HTERT RPE-1 (cell line): ENCODE results near the gene PRCD.
"Not testable (repeated sequence)": the region's sequence is repeated elsewhere in the genome, so short reads cannot be mapped to it uniquely, and the experiment has no call there.

Experiments used
- in situ Hi-C: fragments of 300-500 bp; cut with MboI; formaldehyde crosslinking; loops from 4 replicates; pipeline ENCODE4 v1.14.3; 2020; ENCODE audit warnings: low sequenced_read_pairs

PRCD gene

DNA sequence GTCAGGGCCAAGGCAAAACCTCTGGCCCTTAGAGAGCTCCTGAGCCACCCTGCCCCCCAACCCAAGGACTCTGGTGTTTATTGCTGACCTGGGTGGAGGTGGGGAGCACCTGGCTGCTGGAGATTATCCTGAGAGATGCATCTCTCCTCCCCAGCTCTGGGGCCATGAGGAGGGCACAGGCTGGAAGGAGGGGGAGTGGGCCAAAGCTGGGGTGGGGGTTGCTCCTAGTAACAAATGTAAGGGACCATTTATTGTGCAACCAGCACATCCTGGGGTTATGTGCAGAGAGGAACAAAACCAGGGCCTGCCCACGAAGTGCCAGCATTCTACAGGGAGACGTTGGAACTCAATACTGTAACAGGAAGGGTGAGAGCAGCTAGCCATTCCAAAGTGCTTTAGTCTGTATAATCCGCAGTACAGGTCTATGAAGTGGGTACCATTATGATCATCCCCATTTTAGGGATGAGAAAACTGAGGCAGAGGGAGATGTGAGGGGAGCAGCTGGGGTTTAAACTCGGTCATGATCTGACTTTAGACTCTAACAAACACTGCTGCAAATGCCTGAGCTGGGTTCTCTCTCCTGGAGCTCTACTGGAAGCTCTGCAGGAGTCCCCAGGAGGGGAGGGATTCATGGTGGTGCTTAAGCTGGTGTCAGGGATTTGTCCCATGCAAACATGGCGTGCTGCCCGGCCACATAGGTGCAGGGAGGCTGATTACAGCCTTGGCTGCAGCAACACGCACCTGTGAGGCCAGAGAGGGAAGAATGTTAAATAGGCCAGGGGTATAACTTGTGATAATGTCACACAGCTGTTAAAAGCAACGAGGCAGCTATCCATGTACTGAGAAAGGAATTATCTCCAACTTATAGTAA lies 37.3 kb upstream of the PRCD start:
- in situ Hi-C loops = no loop called here

DNA sequence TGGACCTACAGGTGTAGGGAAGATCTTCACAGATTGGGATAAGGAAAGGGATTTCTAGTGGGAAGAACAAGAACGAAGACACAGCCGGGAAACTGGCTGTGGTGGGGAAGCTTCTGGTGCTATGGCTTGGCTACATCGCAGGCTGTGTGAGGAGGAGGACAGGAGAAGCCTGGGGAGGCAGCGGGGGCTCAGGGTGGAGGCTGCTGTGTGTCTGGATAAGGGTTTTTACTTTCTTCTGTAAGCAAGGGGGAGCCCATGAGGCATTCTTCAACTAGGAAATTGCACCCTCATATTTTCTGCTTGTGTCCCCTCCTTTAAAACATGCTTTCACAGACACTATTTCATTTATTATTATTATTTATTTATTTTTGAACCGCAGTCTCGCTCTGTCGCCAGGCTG lies 35.7 kb upstream of the PRCD start:
- in situ Hi-C loops = no loop called here

DNA sequence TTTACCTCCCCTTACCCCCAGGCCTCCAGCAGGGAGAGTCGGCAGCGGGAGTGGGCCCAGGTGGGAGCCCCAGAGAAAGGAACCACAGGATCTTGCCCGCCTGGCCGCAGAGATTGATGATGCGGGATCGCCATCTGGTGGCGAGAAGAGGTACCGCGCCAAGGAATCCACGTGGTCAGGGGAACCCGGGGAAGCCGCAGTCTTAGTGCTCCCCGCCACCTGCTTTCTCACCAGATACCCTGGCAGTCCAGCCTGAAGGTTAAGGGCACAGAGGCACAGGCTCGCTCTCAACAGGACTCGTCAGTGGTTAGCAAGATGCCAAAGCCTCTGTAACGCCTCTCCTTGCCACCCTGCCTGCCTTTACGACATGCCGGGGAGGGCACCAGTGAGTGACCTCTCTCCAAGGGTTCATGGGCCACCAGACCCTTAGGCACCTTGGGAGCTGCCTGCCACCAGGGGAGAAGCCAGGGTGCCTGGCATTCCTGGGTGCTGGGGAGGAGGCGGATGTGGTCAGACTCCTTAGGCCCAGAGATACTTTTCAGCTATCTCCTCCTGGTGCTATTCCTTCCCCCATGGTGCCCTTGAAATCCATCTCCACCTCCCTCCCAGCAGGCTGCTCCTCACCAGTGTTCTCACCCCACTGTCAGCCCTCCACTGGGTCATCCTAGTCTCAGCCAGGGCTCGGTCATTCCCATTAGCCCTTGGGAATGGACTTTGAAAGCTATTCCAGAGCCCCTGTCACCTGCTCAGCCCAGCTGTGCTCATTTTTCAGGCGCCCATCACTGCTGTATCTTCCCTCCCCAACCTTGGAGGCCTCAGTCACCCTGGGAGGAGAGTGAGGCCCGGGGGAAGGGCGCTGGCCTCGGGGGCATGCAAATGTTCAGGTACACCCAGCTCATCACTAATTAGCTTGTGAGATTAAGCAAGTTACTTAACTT lies 33.2 kb upstream of the PRCD start:
- in situ Hi-C loops = no loop called here

DNA sequence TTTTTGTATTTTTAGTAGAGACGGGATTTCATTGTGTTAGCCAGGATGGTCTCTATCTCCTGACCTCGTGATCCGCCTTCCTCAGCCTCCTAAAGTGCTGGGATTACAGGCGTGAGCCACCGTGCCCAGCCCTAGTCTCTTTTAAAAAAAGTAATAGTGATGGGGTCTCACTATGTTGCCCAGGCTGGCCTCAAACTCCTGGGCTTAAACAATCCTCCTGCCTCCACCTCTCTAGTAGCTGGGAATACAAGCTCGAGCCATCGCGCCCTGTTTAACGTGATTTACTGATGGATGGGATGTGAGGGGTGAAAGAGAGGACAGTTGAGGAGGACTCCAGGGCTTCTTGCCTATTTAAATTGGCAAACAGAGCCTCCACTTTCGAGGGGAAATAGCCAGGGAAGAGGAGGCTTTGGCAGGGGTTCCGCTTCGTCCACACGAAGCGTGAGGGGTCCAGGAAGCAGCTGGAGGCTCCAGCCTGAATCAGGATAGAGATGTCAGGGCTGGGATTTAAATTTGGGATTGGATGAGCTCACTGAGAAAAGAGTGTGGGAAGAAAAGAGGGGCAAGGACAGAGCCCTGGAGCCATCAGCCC lies 31.3 kb upstream of the PRCD start:
- in situ Hi-C loops = not testable (repeated sequence)

DNA sequence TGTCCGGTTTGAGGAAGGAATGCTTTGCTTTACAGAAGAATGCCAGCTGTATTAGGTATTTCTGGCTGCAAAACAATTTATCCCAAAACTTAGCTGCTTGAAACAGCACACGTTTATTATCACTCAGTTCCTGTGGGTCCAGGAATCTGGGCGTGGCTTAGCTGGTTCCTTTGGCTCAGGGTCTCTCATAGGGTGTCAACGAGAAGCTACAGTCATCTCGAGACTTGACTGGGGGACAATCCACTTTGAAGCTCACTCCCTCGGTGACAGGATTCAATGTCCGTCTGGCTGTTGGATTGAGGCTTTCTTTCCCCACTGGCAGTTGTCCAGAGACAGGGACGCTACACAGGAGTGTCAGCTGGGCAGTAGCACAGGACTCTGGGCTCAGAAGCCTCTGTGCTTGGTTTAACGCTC lies 29.0 kb upstream of the PRCD start:
- in situ Hi-C loops = no loop called here

DNA sequence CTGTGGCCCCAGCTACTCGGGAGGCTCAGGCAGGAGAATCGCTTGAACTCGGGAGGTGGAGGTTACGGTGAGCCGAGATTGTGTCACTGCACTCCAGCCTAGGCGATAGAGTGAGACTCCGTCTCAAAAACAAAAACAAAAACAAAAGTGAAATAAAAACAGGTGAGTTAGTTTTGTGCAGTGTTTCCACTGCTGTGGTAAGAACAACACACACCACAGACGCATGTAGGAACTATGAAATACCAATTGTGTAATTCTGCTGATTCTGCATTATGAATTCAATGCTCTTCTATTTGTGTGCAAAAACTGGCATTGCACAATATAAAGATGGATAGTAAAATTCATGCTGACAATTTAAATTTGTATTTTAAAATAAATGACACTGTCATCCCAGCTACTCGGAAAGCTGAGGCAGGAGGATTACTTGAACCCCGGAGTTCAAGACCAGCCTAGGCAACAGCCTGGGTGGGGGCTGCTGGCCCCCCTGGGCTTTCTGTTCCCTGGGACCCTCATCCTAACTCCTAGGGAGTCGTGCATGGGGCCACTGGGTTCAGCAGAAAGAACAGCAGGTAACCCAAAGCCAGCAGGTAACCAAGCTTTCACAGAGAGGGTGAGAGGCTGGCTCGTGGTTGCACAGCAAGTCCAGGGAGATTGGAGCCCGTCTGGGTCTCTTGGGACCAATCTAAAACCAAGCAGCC lies 28.0 kb upstream of the PRCD start:
- in situ Hi-C loops = no loop called here

DNA sequence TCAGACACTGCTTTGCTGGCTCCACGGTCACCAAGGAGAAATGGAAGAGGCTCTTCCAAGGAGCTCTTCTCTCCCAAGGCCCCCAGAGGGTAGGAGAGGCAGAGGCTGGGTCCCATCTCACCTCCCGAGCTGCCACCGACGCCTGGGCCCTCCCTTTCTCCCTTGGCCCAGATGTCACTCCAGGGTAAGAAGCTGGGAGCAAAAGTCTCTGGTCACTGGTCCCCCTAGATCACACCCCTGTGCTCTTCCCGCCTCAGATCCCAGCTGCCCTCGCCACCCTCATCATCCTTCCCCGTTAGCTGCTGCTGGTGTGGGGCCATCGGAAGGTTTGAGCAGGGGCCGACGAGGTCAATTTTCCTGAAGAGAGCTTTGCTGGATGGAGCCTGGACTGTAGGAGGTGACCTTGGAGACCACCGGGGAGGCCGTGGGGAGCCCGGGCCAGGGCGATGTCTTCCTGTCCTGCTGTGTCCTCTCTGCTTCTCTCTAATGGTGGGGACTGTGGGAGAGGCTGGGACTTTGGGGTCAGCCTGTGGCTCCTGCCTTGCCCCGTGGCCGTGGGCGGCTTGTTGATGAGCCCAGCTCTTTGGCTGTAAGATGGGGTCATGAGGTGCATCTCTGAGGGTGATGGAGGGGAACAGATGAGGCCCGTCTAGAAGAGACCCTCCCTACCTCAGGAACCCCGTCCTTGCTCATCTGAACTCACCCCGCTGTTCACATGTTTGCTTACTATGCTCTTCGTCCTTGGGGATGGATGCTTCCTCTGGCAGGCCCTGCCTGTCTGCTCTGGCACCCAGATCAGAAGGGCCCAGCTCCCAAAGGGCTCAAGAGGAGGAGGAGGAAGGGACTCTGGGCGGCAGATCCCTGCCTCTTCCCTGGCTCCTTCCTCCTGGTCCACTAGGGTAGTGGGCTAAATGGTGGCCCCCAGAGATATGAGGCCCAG lies 27.2 kb upstream of the PRCD start:
- in situ Hi-C loops = no loop called here

DNA sequence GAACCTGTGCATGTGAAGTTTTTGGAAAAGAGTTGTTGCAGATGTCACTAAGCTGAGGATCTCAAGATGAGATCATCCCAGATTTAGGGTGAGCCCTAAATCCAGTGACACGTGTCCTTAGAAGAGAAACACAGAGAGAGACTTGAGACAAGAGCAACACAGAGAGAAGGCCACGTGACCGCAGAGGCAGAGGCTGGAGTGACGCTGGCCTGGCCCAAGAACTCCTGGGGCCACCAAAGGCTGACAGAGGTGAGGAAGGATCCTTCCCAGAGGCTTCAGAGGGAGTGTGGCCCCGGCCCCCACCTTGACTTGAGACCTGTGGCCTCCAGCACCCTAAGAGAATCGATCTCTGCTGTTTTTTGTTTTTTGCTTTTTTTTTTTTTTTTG lies 26.5 kb upstream of the PRCD start:
- in situ Hi-C loops = no loop called here

DNA sequence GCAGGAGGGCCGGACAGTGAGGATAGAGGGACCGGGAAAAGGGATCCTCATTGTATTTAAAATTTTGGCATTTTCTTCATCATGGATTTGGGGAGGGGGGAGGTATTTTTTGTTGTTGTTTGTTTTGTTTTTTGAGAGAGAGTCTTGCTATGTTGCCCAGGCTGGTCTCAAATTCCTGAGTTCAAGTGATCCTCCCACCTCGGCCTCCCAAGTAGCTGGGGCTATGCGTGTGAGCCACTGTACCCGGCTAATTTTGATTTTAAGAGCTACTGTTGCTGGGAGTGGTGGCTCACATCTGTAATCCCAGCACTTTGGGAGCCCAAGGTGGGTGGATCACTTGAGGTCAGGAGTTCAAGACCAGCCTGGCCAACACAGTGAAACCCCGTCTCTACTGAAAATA lies 25.5 kb upstream of the PRCD start:
- in situ Hi-C loops = not testable (repeated sequence)

DNA sequence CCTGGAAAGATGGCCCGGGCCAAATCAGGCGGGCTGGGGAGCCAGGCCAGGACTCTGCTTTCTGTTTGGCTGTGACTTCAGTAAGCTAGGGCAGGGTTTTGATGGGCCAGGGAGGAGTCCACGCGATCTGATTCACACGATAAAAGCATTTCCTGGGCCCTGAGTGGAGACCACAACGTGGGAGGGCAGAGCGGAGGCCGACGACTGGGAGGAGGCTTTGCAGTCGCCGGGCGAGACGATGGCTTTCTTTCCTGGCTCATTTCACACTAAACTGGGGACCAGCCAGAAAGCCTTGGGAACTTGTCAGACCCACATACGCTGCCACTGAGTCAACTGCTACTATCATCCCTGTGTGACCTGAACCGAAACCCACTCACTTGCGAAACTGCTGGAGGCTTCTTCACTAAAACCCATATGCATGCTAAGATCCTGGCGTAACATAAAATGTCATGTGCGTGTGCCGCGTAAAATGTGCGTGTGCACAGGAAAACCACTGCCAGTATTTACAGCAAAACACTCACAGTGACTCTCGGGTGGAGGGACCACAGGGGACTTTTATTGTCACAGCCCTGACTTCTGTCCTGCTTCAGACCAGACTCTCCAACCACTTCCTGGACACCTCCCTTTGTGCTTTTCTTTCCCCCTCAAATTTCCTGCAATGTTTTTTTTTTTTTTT lies 24.4 kb upstream of the PRCD start:
- in situ Hi-C loops = no loop called here

DNA sequence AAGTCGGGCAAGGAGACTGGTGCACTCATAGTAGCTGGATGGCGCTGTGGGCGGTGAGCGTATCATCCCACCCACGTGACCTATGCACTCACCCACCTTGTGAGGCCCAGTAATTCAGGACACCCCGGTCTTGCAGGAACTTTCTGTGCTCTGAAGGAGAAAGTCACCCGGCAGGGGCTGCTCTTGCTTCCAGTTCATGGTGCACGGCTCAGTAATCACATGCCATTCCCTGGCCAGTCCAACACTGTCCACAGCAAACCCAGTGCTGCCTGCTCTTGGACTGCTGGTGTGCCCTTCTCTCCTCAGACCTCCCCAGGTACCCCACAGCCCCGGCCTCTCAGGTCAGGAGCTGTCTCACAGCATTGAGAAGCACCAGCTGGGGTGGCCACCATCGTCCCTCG lies 22.2 kb upstream of the PRCD start:
- in situ Hi-C loops = no loop called here

DNA sequence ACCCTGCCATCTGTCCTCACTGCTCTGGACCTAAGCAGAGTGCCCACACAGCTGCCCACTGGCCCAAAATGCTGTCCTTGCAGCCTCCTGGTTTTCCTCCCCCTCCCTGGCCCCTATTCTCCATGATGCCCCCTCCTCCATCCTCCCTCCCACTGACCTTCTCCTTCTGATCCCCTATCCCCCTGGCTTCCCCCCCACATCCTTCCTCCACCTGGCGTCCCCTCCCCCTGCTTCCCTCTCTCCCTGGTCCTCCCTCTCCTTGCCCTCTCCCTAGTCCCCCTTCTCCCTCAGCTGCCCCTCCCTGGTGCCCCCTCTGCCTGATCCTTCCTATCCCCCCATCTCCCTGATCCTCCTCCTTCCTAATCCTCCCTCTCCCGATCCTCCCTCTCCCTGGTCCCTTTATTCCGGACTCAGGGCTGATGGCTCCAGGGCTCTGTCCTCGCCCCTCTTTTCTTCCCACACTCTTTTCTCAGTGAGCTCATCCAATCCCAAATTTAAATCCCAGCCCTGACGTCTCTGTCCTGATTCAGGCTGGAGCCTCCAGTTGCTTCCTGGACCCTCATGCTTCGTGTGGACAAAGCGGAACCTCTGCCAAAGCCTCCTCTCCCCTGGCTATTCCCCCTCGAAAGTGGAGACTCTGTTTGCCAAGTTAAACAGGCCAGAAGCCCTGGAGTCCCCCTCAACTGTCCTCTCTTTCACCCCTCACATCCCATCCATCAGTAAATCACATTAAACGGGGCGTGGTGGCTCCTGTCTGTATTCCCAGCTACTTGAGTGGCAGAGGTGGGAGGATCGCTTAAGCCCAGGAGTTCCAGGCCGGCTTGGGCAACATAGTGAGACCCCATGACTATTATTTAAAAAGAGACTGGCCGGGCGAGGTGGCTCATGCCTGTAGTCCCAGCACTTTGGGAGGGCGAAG lies 20.5 kb upstream of the PRCD start:
- in situ Hi-C loops = no loop called here

DNA sequence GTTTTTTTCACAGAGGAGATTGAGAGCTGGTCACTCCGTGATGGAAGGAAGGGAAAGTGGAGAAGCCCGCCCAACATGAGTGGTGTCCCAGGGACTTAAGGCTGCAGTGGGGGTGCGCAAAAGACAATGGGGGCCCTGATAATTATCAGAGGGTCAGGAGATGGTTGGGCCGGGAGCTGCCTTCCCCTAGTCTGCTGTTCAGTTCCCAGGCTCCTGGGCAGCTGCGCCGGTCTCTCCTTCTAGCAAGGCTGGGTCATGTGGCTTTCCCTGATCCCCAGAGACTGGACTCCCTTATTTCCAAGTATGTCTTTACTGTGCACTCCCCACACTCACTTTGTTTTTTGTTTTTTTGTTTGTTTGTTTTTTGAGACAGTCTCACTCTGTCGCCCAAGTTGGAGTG lies 18.6 kb upstream of the PRCD start:
- in situ Hi-C loops = no loop called here

DNA sequence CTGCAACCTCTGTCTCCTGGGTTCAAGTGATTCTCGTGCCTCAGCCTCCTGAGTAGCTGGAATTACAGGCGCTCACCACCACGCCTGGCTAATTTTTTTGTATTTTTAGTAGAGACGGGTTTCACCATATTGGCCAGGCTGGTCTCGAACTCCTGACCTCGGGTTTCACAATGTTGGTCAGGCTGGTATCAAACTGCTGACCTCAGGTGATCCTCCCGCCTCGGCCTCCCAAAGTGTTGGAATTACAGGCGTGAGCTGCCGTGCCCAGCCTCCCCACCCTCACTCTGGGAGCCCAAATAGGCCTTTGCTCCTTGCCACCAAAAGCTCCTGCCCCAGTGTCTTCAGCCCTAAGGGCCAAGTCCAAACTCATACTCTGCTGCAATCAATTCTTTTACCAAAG lies 18.2 kb upstream of the PRCD start:
- in situ Hi-C loops = not testable (repeated sequence)

DNA sequence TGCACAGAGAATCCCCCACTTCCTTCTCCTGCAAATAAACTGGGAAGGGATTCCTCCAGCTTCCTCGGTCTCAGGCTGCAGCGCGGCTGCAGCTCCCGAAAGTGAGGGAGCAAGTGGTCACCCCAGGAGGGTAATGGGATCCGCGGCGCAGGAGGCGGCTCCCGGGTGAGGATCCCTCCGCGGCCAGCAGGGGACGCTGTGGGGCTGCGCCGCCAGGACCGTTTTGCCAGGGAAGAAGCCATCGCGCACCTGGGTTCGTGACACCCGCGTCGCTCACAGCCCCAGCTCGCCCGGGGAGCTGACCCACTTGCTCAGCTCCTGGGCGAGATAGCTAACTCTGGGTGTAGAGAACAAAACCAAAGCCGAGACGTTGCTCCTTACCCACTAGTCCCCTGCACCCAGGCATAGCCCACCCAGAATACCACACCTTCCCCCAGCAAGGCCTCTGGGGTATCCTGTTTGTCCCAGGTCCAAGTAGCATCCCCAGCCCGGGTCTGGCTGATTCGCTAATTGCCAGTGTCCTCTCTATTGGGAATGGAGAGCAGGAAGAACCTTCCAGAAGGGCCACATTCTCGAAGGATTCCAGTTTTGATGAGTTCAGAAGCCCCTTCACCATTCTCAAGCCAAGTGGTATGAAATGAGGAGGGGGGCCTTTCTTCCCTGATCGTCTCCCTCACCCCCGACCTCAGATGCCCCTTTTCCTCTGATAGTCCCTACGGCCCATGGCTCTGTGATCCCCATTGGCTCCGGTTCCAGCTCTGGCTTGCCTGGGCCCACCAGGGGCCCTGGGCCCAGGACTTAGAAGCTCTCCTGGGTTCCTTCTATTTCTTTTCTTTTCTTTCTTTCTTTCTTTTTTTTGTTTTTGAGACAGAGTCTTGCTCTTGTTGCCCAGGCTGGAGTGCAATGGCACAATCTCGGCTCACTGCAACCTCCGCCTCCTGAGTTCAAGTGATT lies 16.5 kb upstream of the PRCD start:
- in situ Hi-C loops = no loop called here

DNA sequence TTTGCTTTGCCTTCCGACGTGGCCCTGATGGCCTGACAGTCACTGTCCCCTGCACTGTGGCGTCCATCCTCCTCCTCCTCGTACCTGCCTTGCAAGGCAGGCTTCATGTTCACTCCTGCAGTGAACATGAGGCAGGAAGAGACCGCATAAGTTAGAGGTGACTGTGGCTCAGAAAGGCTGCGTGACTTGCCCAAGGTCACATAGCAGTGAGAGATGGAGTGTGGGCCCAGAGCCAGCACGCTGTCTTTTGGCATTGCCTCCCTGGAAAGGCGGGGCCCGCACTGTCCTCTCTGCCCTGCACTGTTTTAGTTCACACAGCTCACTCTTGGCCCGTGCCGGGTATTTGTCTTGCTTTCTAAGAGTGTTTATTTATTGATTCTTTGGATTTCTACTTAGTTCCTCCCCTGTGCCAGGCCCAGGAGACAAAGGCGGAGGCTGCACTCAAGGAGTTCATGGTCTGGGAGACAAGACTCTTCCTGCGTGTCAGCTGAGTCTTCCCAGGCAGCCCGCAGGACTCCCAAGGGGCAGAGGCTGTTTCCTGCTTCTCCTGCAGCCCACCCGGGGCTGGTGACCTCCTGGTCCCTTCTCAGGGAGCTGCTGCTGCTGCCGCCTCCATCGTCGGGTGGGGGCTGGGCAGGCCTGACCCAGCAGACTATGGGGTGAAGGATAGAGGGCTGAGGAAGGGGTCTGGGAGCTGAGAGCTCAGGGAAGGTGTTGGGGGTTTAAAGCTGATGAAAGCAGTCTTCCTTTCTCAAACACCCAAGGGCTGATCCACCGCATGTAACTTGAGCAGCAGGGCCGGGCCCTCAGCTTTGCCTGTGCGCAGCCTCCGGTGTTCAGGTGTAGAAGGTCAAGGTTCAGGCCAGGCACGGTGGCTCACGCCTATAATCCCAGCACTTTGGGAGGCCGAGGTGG lies 15.0 kb upstream of the PRCD start:
- in situ Hi-C loops = no loop called here
